ENCODE results near the gene PGD. TPM values are rescaled to one million over a fixed set of nuclear protein-coding genes. Genes with fewer than 3 reads are reported as not detected.
A peak's percentile ranks its signal among the peaks of the same experiment; 100 is the strongest.

Gene PGD
- total and polyA plus RNA-seq, 10 of the 15 experiments (the other 5 are each of a cell fraction or from before 2014, with no cell fraction given) = 108 to 262 (median 171) TPM

DNA sequence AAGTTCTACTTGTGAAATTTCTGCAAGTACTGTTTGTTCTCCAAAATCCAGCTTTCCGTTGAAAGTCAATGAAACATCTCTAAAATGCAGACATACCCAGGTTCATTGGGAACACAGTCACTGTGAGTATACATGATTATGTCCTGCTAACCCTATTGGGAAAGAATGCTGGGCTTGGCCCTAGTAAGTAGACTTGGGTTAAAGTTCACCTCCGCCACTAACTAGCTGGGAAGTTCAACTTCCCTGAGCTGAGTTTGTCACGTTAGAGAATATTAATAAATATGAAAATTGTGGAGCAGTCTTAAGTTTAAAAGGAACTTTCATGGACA, 10.5 kb upstream of the PGD start:
- H3K4me3 ChIP-seq = no peak overlapping the region
- CTCF ChIA-PET = interaction anchor here (0.9 to 2.1 kb wide), 8 partner anchors 9 to 178 kb away, joined by 3 to 13 read pairs (median 4); partner anchors contain the start of gene KIF1B
- H3K9me3 ChIP-seq (replicated peaks; ENCODE audit: control insufficient read depth, insufficient read depth, low read length) = no peaks in the 10 kb centered on the region
- ATAC-seq = no peak
- no peak overlapping the region for H3K9ac ChIP-seq (ENCODE audit: control insufficient read depth, insufficient read depth, low read length)
- H3K4me2 ChIP-seq (ENCODE audit: control insufficient read depth, insufficient read depth) = no peak overlapping the region
- no peaks in the 10 kb centered on the region for H4K20me1 ChIP-seq (ENCODE audit: control insufficient read depth, insufficient read depth)
- SMC1A ChIA-PET (ENCODE audit: uncharacterized antibody, unreplicated experiment) = interaction anchor here (0.5 to 3.3 kb wide), 7 partner anchors 10 to 179 kb away, joined by 3 to 26 read pairs (median 4); partner anchors contain the start of genes CENPS, KIF1B, PEX14 and PGD
- no peaks in the 10 kb centered on the region for H3K79me2 ChIP-seq (ENCODE audit: control insufficient read depth, insufficient read depth, low read length)
- H3K4me1 ChIP-seq (ENCODE audit: control insufficient read depth, insufficient read depth, low read length) = peaks cover 6% of the 10 kb centered on the region
- no TSS peak for BruUV-seq (replicated peaks)
- no peaks in the 10 kb centered on the region for H3K27me3 ChIP-seq (replicated peaks in 1 of 2; ENCODE audit: control insufficient read depth in 2 of 2, insufficient read depth in 2 of 2, low read length in 1 of 2)
- peak overlapping the region; percentile 35 for H2AFZ ChIP-seq (ENCODE audit: control insufficient read depth, low read depth, low read length)
- FAIRE-seq = no peak
- no peak for DNase-seq (ENCODE audit: low read depth, low spot score)
- intact Hi-C loops (cut with micrococcal nuclease; ENCODE audit: unreplicated experiment) = loop anchor here (1.0 kb wide), 1 partner anchor 10 kb away; no protein-coding TSS in a partner anchor
- 0 out of 2 replicates have a peak overlapping the region, but pooled peaks have one; percentile 6 for H3K27ac ChIP-seq (ENCODE audit: control insufficient read depth, insufficient read depth)
- RAD21 ChIA-PET (ENCODE audit: unreplicated experiment) = interaction anchor here (1.1 to 1.4 kb wide), 3 partner anchors 11 to 106 kb away, joined by 3 to 6 read pairs (median 6); partner anchors contain the start of gene PGD
- POLR2A ChIA-PET = interaction anchor here (0.6 to 1.3 kb wide), 2 partner anchors 11 to 977 kb away, joined by 3 to 8 read pairs; partner anchors contain the start of gene PGD
- 67% methylated on average over 3 of the region's 3 CpGs for WGBS (ENCODE audit: insufficient coverage, insufficient replicate concordance, low lambda C conversion rate, missing lambda C conversion rate)
- in situ Hi-C loops (cut with MboI) = no loop called here
- no peaks in the 10 kb centered on the region for H3K36me3 ChIP-seq (ENCODE audit: control insufficient read depth in 2 of 2, insufficient read depth in 2 of 2, low read length in 1 of 2)
- TF ChIP-seq CBX3 (IDR thresholded peaks at IDR 0.05; ENCODE audit: borderline replicate concordance, low read depth) (no peak), EGR1 (IDR thresholded peaks at IDR 0.05; ENCODE audit: borderline replicate concordance in 1 of 2, low read depth in 2 of 2, low read length in 2 of 2) (no peak), TCF7 (IDR thresholded peaks at IDR 0.05; ENCODE audit: borderline replicate concordance) (no peak), SIX5 (IDR thresholded peaks at IDR 0.05; ENCODE audit: low read depth, low read length, severe bottlenecking) (no peak), NFXL1 (IDR thresholded peaks at IDR 0.05; ENCODE audit: borderline replicate concordance) (no peak), SMARCA5 (IDR thresholded peaks at IDR 0.05) (no peak), STAT3 (IDR thresholded peaks at IDR 0.05; ENCODE audit: low read depth, low read length) (no peak), GATAD2B (conservative IDR thresholded peaks at IDR 0.05; ENCODE audit: low read depth) (no peak), KAT2A (conservative IDR thresholded peaks at IDR 0.05; ENCODE audit: control insufficient read depth, low read depth, low read length) (no peak), KDM1A (IDR thresholded peaks at IDR 0.05; ENCODE audit: borderline replicate concordance) (no peak), CHD2 (IDR thresholded peaks at IDR 0.05; ENCODE audit: borderline replicate concordance, low read depth, low read length) (no peak), GABPA (IDR thresholded peaks at IDR 0.05; ENCODE audit: low read depth) (no peak)
- TF ChIP-seq, protein P1, sequence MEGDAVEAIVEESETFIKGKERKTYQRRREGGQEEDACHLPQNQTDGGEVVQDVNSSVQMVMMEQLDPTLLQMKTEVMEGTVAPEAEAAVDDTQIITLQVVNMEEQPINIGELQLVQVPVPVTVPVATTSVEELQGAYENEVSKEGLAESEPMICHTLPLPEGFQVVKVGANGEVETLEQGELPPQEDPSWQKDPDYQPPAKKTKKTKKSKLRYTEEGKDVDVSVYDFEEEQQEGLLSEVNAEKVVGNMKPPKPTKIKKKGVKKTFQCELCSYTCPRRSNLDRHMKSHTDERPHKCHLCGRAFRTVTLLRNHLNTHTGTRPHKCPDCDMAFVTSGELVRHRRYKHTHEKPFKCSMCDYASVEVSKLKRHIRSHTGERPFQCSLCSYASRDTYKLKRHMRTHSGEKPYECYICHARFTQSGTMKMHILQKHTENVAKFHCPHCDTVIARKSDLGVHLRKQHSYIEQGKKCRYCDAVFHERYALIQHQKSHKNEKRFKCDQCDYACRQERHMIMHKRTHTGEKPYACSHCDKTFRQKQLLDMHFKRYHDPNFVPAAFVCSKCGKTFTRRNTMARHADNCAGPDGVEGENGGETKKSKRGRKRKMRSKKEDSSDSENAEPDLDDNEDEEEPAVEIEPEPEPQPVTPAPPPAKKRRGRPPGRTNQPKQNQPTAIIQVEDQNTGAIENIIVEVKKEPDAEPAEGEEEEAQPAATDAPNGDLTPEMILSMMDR (IDR thresholded peaks at IDR 0.05 in 2 of 3, conservative IDR thresholded peaks at IDR 0.05 in 1 of 3; ENCODE audit: control insufficient read depth in 2 of 3, extremely low read depth in 1 of 3, insufficient read depth in 1 of 3, low read depth in 3 of 3, low read length in 3 of 3) = no peak
- TF ChIP-seq, protein P2, sequence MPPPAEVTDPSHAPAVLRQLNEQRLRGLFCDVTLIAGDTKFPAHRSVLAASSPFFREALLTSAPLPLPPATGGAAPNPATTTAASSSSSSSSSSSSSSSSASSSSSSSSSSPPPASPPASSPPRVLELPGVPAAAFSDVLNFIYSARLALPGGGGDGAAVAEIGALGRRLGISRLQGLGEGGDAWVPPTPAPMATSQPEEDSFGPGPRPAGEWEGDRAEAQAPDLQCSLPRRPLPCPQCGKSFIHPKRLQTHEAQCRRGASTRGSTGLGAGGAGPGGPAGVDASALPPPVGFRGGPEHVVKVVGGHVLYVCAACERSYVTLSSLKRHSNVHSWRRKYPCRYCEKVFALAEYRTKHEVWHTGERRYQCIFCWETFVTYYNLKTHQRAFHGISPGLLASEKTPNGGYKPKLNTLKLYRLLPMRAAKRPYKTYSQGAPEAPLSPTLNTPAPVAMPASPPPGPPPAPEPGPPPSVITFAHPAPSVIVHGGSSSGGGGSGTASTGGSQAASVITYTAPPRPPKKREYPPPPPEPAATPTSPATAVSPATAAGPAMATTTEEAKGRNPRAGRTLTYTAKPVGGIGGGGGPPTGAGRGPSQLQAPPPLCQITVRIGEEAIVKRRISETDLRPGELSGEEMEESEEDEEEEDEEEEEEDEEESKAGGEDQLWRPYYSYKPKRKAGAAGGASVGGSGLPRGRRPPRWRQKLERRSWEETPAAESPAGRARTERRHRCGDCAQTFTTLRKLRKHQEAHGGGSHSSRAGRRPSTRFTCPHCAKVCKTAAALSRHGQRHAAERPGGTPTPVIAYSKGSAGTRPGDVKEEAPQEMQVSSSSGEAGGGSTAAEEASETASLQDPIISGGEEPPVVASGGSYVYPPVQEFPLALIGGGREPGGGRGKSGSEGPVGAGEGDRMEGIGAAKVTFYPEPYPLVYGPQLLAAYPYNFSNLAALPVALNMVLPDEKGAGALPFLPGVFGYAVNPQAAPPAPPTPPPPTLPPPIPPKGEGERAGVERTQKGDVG (CRISPR knock-in tag; IDR thresholded peaks at IDR 0.05) = no peak
- TF ChIP-seq, protein P3, sequence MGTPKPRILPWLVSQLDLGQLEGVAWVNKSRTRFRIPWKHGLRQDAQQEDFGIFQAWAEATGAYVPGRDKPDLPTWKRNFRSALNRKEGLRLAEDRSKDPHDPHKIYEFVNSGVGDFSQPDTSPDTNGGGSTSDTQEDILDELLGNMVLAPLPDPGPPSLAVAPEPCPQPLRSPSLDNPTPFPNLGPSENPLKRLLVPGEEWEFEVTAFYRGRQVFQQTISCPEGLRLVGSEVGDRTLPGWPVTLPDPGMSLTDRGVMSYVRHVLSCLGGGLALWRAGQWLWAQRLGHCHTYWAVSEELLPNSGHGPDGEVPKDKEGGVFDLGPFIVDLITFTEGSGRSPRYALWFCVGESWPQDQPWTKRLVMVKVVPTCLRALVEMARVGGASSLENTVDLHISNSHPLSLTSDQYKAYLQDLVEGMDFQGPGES (IDR thresholded peaks at IDR 0.05) = no peak
- TF ChIP-seq, protein P4, sequence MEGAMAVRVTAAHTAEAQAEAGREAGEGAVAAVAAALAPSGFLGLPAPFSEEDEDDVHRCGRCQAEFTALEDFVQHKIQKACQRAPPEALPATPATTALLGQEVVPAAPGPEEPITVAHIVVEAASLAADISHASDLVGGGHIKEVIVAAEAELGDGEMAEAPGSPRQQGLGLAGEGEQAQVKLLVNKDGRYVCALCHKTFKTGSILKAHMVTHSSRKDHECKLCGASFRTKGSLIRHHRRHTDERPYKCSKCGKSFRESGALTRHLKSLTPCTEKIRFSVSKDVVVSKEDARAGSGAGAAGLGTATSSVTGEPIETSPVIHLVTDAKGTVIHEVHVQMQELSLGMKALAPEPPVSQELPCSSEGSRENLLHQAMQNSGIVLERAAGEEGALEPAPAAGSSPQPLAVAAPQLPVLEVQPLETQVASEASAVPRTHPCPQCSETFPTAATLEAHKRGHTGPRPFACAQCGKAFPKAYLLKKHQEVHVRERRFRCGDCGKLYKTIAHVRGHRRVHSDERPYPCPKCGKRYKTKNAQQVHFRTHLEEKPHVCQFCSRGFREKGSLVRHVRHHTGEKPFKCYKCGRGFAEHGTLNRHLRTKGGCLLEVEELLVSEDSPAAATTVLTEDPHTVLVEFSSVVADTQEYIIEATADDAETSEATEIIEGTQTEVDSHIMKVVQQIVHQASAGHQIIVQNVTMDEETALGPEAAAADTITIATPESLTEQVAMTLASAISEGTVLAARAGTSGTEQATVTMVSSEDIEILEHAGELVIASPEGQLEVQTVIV (IDR thresholded peaks at IDR 0.05; ENCODE audit: borderline replicate concordance, partially characterized antibody) = no peak

Data from GM12878 (cell line).